Measurements from ENCODE around the gene CALU. TPM values are rescaled to one million over a fixed set of nuclear protein-coding genes. Genes with fewer than 3 reads are reported as not detected.

The CALU gene
- total RNA-seq, 2 experiments from 2014 or later = 28.4 to 29.9 TPM

GRCh38 chr7:128791121-128791971 is 52.2 kb downstream of the CALU start, which contains the start of gene CCDC136:
CCDC136 (plus strand) TSS chr7:128791968; CDS start chr7:128792412, 444 bp downstream.
- ATAC-seq (ENCODE audit: poor library complexity) = peak; percentile 88
- H3K9me3 Mint-ChIP-seq = no peaks in the 10 kb centered on the region
- no peak for TF ChIP-seq CTCF (IDR thresholded peaks at IDR 0.05)
- H3K27ac Mint-ChIP-seq = no peak within 1 kb of the TSS
- peak within 1 kb of the TSS; percentile 88 for H3K4me3 Mint-ChIP-seq
- ChIA-PET POLR2A (interaction anchor here (0.5 to 1.1 kb wide), 4 partner anchors 39 to 336 kb away, joined by 3 to 23 read pairs (median 4); partner anchors contain the start of genes ATP6V1F, CALU and HILPDA), CTCF (no interaction called here)
- peaks cover 6% of the 10 kb centered on the region for H3K4me1 Mint-ChIP-seq (ENCODE audit: low read depth)
- Histone ChIP-seq H3K4me1 (ENCODE audit: insufficient read depth, low read length) (peaks cover 22% of the 10 kb centered on the region), H3K27me3 (ENCODE audit: control insufficient read depth in 1 of 2, insufficient read depth in 2 of 2, low read length in 2 of 2) (no peaks in the 10 kb centered on the region), H3K36me3 (ENCODE audit: insufficient read depth, low read length) (no peaks in the 10 kb centered on the region), H3K27ac (ENCODE audit: low read depth in 1 of 2, low read length in 2 of 2) (no peak within 1 kb of the TSS), H3K9me3 (ENCODE audit: control insufficient read depth in 1 of 2, insufficient read depth in 1 of 2, low read length in 2 of 2) (no peaks in the 10 kb centered on the region), H3K4me3 (ENCODE audit: low read length) (peak within 1 kb of the TSS; percentile 79)
- peaks cover 4% of the 10 kb centered on the region for H3K36me3 Mint-ChIP-seq (ENCODE audit: low read depth)
- intact Hi-C loops (cut with DNase I, micrococcal nuclease) = loop anchor here (1.0 to 5.0 kb wide), 3 partner anchors 52 to 91 kb away; partner anchors contain the start of genes ATP6V1F (in 1 of the 2) and CALU (in 1 of the 2)
- H3K27me3 Mint-ChIP-seq = no peaks in the 10 kb centered on the region
- peak; percentile 57 to 90 (median 78) for DNase-seq

- H3K27me3 Mint-ChIP-seq = no peaks in the 10 kb centered on the region
- no peaks in the 10 kb centered on the region for H3K9me3 Mint-ChIP-seq
- peaks cover 6% of the 10 kb centered on the region for H3K4me1 Mint-ChIP-seq (ENCODE audit: low read depth)
- peak overlapping the region; percentile 88 for H3K4me3 Mint-ChIP-seq
- no peaks in the 10 kb centered on the region for H3K9me3 ChIP-seq (ENCODE audit: control insufficient read depth in 1 of 2, insufficient read depth in 1 of 2, low read length in 2 of 2)
- DNase-seq (no peak), ATAC-seq (ENCODE audit: poor library complexity) (no peak)
- intact Hi-C loops (cut with DNase I, micrococcal nuclease) = loop anchor here (1.0 to 5.0 kb wide), 3 partner anchors 53 to 90 kb away; partner anchors contain the start of genes ATP6V1F (in 1 of the 2) and CALU (in 1 of the 2)
- no peak overlapping the region for H3K27ac ChIP-seq (ENCODE audit: low read depth in 1 of 2, low read length in 2 of 2)
- H3K4me3 ChIP-seq (ENCODE audit: low read length) = peak overlapping the region; percentile 79
- no peak overlapping the region for H3K27ac Mint-ChIP-seq
- no peak for TF ChIP-seq CTCF (IDR thresholded peaks at IDR 0.05)
- H3K4me1 ChIP-seq (ENCODE audit: insufficient read depth, low read length) = peaks cover 22% of the 10 kb centered on the region
- H3K36me3 ChIP-seq (ENCODE audit: insufficient read depth, low read length) = no peaks in the 10 kb centered on the region
- no peaks in the 10 kb centered on the region for H3K27me3 ChIP-seq (ENCODE audit: control insufficient read depth in 1 of 2, insufficient read depth in 2 of 2, low read length in 2 of 2)
- ChIA-PET CTCF (no interaction called here), POLR2A (no interaction called here)
- peaks cover 4% of the 10 kb centered on the region for H3K36me3 Mint-ChIP-seq (ENCODE audit: low read depth)
Measured at GRCh38 chr7:128791972-128792327, 52.8 kb downstream of the CALU start.

- ChIA-PET POLR2A (no interaction called here), CTCF (no interaction called here)
- no peak for ATAC-seq (ENCODE audit: poor library complexity)
- Mint-ChIP-seq H3K27me3 (no peaks in the 10 kb centered on the region), H3K4me1 (ENCODE audit: low read depth) (peaks cover 6% of the 10 kb centered on the region), H3K36me3 (ENCODE audit: low read depth) (peaks cover 4% of the 10 kb centered on the region), H3K4me3 (peak overlapping the region; percentile 86), H3K27ac (no peak overlapping the region), H3K9me3 (no peaks in the 10 kb centered on the region)
- Histone ChIP-seq H3K36me3 (ENCODE audit: insufficient read depth, low read length) (no peaks in the 10 kb centered on the region), H3K9me3 (ENCODE audit: control insufficient read depth in 1 of 2, insufficient read depth in 1 of 2, low read length in 2 of 2) (no peaks in the 10 kb centered on the region), H3K27me3 (ENCODE audit: control insufficient read depth in 1 of 2, insufficient read depth in 2 of 2, low read length in 2 of 2) (no peaks in the 10 kb centered on the region), H3K4me3 (ENCODE audit: low read length) (no peak overlapping the region), H3K27ac (ENCODE audit: low read depth in 1 of 2, low read length in 2 of 2) (no peak overlapping the region), H3K4me1 (ENCODE audit: insufficient read depth, low read length) (peaks cover 22% of the 10 kb centered on the region)
- no peak for DNase-seq
- intact Hi-C loops (cut with DNase I, micrococcal nuclease) = loop anchor here in 1 of 2 experiments (5.0 kb wide), 1 partner anchor 90 kb away; no protein-coding TSS in a partner anchor
- no peak for TF ChIP-seq CTCF (IDR thresholded peaks at IDR 0.05)
Measured at GRCh38 chr7:128792471-128793180, 53.5 kb downstream of the CALU start.
